DMS79 treated with DMSO at 0.1 percent for 48 hours (cell line): Measurements from ENCODE around the gene SPATA13.
"Not testable (repeated sequence)": the region's sequence is repeated elsewhere in the genome, so short reads cannot be mapped to it uniquely, and the experiment has no call there.

Source experiments
- DNase-seq: peaks from one replicate; lab custom pipeline; 2025; lab: John Stamatoyannopoulos, UW

Gene SPATA13

GRCh38 chr13:24160458-24161009, at the start of gene SPATA13:
TSS of gene SPATA13 (plus strand) at chr13:24160720. CDS start at chr13:24222930, 62,210 bp downstream.
- DNase-seq = peak; percentile 43

- DNase-seq = no peak
Measured at GRCh38 chr13:24112791-24113190, 47.7 kb upstream of the SPATA13 start.

- no peak for DNase-seq
Measured at GRCh38 chr13:24115671-24116070, 44.8 kb upstream of the SPATA13 start.

GRCh38 chr13:24116131-24116530, 44.4 kb upstream of the SPATA13 start:
- DNase-seq = no peak

GRCh38 chr13:24118576-24118975, 41.9 kb upstream of the SPATA13 start:
- no peak for DNase-seq

- no peak for DNase-seq
Measured at GRCh38 chr13:24119626-24120508, 40.7 kb upstream of the SPATA13 start.

- not testable (repeated sequence) for DNase-seq
Measured at GRCh38 chr13:24122045-24122444, 38.5 kb upstream of the SPATA13 start.

GRCh38 chr13:24122569-24122968, 38.0 kb upstream of the SPATA13 start:
- no peak for DNase-seq

- DNase-seq = no peak
Measured at GRCh38 chr13:24123761-24124160, 36.8 kb upstream of the SPATA13 start.

- DNase-seq = no peak
Measured at GRCh38 chr13:24124789-24125476, 35.6 kb upstream of the SPATA13 start.

- no peak for DNase-seq
Measured at GRCh38 chr13:24127116-24127631, 33.3 kb upstream of the SPATA13 start.

- no peak for DNase-seq
Measured at GRCh38 chr13:24128112-24128511, 32.4 kb upstream of the SPATA13 start.

- DNase-seq = no peak
Measured at GRCh38 chr13:24128962-24129361, 31.6 kb upstream of the SPATA13 start.

- no peak for DNase-seq
Measured at GRCh38 chr13:24129914-24130774, 30.4 kb upstream of the SPATA13 start.

- no peak for DNase-seq
Measured at GRCh38 chr13:24131749-24132148, 28.8 kb upstream of the SPATA13 start.

- no peak for DNase-seq
Measured at GRCh38 chr13:24133021-24133795, 27.3 kb upstream of the SPATA13 start.

GRCh38 chr13:24134231-24134630, 26.3 kb upstream of the SPATA13 start:
- DNase-seq = no peak

- DNase-seq = no peak
Measured at GRCh38 chr13:24134757-24135156, 25.8 kb upstream of the SPATA13 start.

GRCh38 chr13:24135674-24136300, 24.7 kb upstream of the SPATA13 start:
- DNase-seq = no peak

- DNase-seq = no peak
Measured at GRCh38 chr13:24138911-24139310, 21.6 kb upstream of the SPATA13 start.
